ENCODE results near the gene TRAF6. TPM values are rescaled to one million over a fixed set of nuclear protein-coding genes. Genes with fewer than 3 reads are reported as not detected.
A peak's percentile ranks its signal among the peaks of the same experiment; 100 is the strongest.

Gene TRAF6
- total RNA-seq, 3 donors from 2014 or later = 8.3 to 12.1 (median 10.5) TPM

GRCh38 chr11:36510594-36510942, 496 bp upstream of the TRAF6 start:
- Mint-ChIP-seq H3K27me3 (ENCODE audit: low read depth) (peaks cover 17% of the 10 kb centered on the region), H3K4me3 (peak overlapping the region; percentile 99), H3K4me1 (ENCODE audit: low read depth) (peaks cover 29% of the 10 kb centered on the region), H3K9me3 (peaks cover 4% of the 10 kb centered on the region), H3K36me3 (ENCODE audit: insufficient read depth) (no peaks in the 10 kb centered on the region)
- DNase-seq (no peak), ATAC-seq (no peak)

GRCh38 chr11:36509201-36509639, 852 bp downstream of the TRAF6 start:
- H3K4me3 Mint-ChIP-seq = peak overlapping the region; percentile 99
- ATAC-seq = no peak

GRCh38 chr11:36508743-36509142, 1.3 kb downstream of the TRAF6 start:
- ATAC-seq (no peak), DNase-seq (no peak)
- H3K27me3 Mint-ChIP-seq (ENCODE audit: low read depth) = peaks cover 3% of the 10 kb centered on the region
- H3K9me3 Mint-ChIP-seq = no peaks in the 10 kb centered on the region
- H3K36me3 Mint-ChIP-seq (ENCODE audit: insufficient read depth) = peaks cover 7% of the 10 kb centered on the region
- H3K4me3 Mint-ChIP-seq = peak overlapping the region; percentile 99
- H3K4me1 Mint-ChIP-seq (ENCODE audit: low read depth) = peaks cover 41% of the 10 kb centered on the region

More at GRCh38 chr11:36509201-36509639, 852 bp downstream of the TRAF6 start:
- Mint-ChIP-seq H3K27me3 (ENCODE audit: low read depth) (peaks cover 5% of the 10 kb centered on the region), H3K9me3 (peaks cover 4% of the 10 kb centered on the region), H3K36me3 (ENCODE audit: insufficient read depth) (peaks cover 6% of the 10 kb centered on the region), H3K4me1 (ENCODE audit: low read depth) (peaks cover 39% of the 10 kb centered on the region)
- DNase-seq = peak; percentile 30

- Mint-ChIP-seq H3K4me3 (peak overlapping the region; percentile 99), H3K27me3 (ENCODE audit: low read depth) (peaks cover 2% of the 10 kb centered on the region), H3K9me3 (no peaks in the 10 kb centered on the region), H3K4me1 (ENCODE audit: low read depth) (peaks cover 41% of the 10 kb centered on the region), H3K36me3 (ENCODE audit: insufficient read depth) (peaks cover 9% of the 10 kb centered on the region)
- DNase-seq (no peak), ATAC-seq (no peak)
Measured at GRCh38 chr11:36507824-36508489, 2.1 kb downstream of the TRAF6 start.

- no peaks in the 10 kb centered on the region for H3K27me3 Mint-ChIP-seq (ENCODE audit: low read depth)
- H3K4me3 Mint-ChIP-seq = no peak overlapping the region
- ATAC-seq (no peak), DNase-seq (no peak)
- peaks cover 31% of the 10 kb centered on the region for H3K36me3 Mint-ChIP-seq (ENCODE audit: insufficient read depth)
- no peaks in the 10 kb centered on the region for H3K9me3 Mint-ChIP-seq
- peaks cover 35% of the 10 kb centered on the region for H3K4me1 Mint-ChIP-seq (ENCODE audit: low read depth)
Measured at GRCh38 chr11:36501236-36501635, 8.8 kb downstream of the TRAF6 start.

- peaks cover 26% of the 10 kb centered on the region for H3K4me1 Mint-ChIP-seq (ENCODE audit: low read depth)
- peak in 1 of 2 donors; percentile 48 for ATAC-seq
- H3K36me3 Mint-ChIP-seq (ENCODE audit: insufficient read depth) = peaks cover 32% of the 10 kb centered on the region
- DNase-seq = no peak
- no peaks in the 10 kb centered on the region for H3K27me3 Mint-ChIP-seq (ENCODE audit: low read depth)
- no peaks in the 10 kb centered on the region for H3K9me3 Mint-ChIP-seq
- no peak overlapping the region for H3K4me3 Mint-ChIP-seq
Measured at GRCh38 chr11:36500315-36500721, 9.8 kb downstream of the TRAF6 start.

GRCh38 chr11:36499315-36499714, 10.8 kb downstream of the TRAF6 start:
- Mint-ChIP-seq H3K36me3 (ENCODE audit: insufficient read depth) (peaks cover 27% of the 10 kb centered on the region), H3K9me3 (no peaks in the 10 kb centered on the region), H3K4me1 (ENCODE audit: low read depth) (peaks cover 19% of the 10 kb centered on the region), H3K4me3 (no peak overlapping the region), H3K27me3 (ENCODE audit: low read depth) (no peaks in the 10 kb centered on the region)
- no peak for ATAC-seq
- DNase-seq = no peak

- Mint-ChIP-seq H3K4me3 (no peak overlapping the region), H3K9me3 (no peaks in the 10 kb centered on the region), H3K36me3 (ENCODE audit: insufficient read depth) (peaks cover 27% of the 10 kb centered on the region), H3K27me3 (ENCODE audit: low read depth) (no peaks in the 10 kb centered on the region), H3K4me1 (ENCODE audit: low read depth) (peaks cover 17% of the 10 kb centered on the region)
- no peak for ATAC-seq
- DNase-seq = no peak
Measured at GRCh38 chr11:36498721-36499120, 11.4 kb downstream of the TRAF6 start.

- peaks cover 34% of the 10 kb centered on the region for H3K36me3 Mint-ChIP-seq (ENCODE audit: insufficient read depth)
- DNase-seq = no peak
- no peak for ATAC-seq
- H3K27me3 Mint-ChIP-seq (ENCODE audit: low read depth) = no peaks in the 10 kb centered on the region
- H3K4me3 Mint-ChIP-seq = no peak overlapping the region
- peaks cover 9% of the 10 kb centered on the region for H3K4me1 Mint-ChIP-seq (ENCODE audit: low read depth)
- H3K9me3 Mint-ChIP-seq = no peaks in the 10 kb centered on the region
Measured at GRCh38 chr11:36493332-36493731, 16.7 kb downstream of the TRAF6 start.

- Mint-ChIP-seq H3K27me3 (ENCODE audit: low read depth) (no peaks in the 10 kb centered on the region), H3K4me3 (no peak overlapping the region), H3K9me3 (no peaks in the 10 kb centered on the region), H3K36me3 (ENCODE audit: insufficient read depth) (peaks cover 35% of the 10 kb centered on the region), H3K4me1 (ENCODE audit: low read depth) (peaks cover 12% of the 10 kb centered on the region)
- peak in 1 of 2 donors; percentile 70 for ATAC-seq
- no peak for DNase-seq
Measured at GRCh38 chr11:36492724-36493304, 17.3 kb downstream of the TRAF6 start.

- no peak for DNase-seq
- no peak for ATAC-seq
- Mint-ChIP-seq H3K4me1 (ENCODE audit: low read depth) (peaks cover 20% of the 10 kb centered on the region), H3K4me3 (no peak overlapping the region), H3K36me3 (ENCODE audit: insufficient read depth) (peaks cover 39% of the 10 kb centered on the region), H3K9me3 (no peaks in the 10 kb centered on the region), H3K27me3 (ENCODE audit: low read depth) (no peaks in the 10 kb centered on the region)
Measured at GRCh38 chr11:36490026-36490806, 19.9 kb downstream of the TRAF6 start.

GRCh38 chr11:36488096-36488495, 22.0 kb downstream of the TRAF6 start:
- Mint-ChIP-seq H3K27me3 (ENCODE audit: low read depth) (no peaks in the 10 kb centered on the region), H3K36me3 (ENCODE audit: insufficient read depth) (peaks cover 43% of the 10 kb centered on the region), H3K4me1 (ENCODE audit: low read depth) (peaks cover 26% of the 10 kb centered on the region), H3K9me3 (no peaks in the 10 kb centered on the region), H3K4me3 (no peak overlapping the region)
- ATAC-seq (no peak), DNase-seq (no peak)

GRCh38 chr11:36487619-36488018, 22.5 kb downstream of the TRAF6 start:
- Mint-ChIP-seq H3K9me3 (no peaks in the 10 kb centered on the region), H3K27me3 (ENCODE audit: low read depth) (no peaks in the 10 kb centered on the region), H3K4me1 (ENCODE audit: low read depth) (peaks cover 27% of the 10 kb centered on the region), H3K36me3 (ENCODE audit: insufficient read depth) (peaks cover 44% of the 10 kb centered on the region), H3K4me3 (no peak overlapping the region)
- ATAC-seq (no peak), DNase-seq (no peak)

- Mint-ChIP-seq H3K27me3 (ENCODE audit: low read depth) (no peaks in the 10 kb centered on the region), H3K36me3 (ENCODE audit: insufficient read depth) (peaks cover 31% of the 10 kb centered on the region), H3K4me3 (no peak overlapping the region), H3K9me3 (no peaks in the 10 kb centered on the region), H3K4me1 (ENCODE audit: low read depth) (peaks cover 26% of the 10 kb centered on the region)
- DNase-seq (no peak), ATAC-seq (no peak)
Measured at GRCh38 chr11:36485298-36486002, 24.6 kb downstream of the TRAF6 start.
